Mesenteric fat pad (tissue), 1 donor: ENCODE results near the gene PDLIM7. TPM values are rescaled to one million over a fixed set of nuclear protein-coding genes. Genes with fewer than 3 reads are reported as not detected.

Experiments
- DNase-seq: peaks from one replicate; pipeline ENCODE4 v3.0.0-alpha.2; 2020; ENCODE audit warnings: low spot score
- total RNA-seq: library from RNA; stranded (reverse); fragmentation: NEBNext Ultra II Directional; extraction: Animal tissue kit (Norgen Biotek cat#: 25700); gene quantifications from one replicate; pipeline ENCODE4 v1.2.1, GENCODE V29; 2021
- donor health status: DM: yes; HTN: yes; CAD: no.

The PDLIM7 gene
- total RNA-seq, 1 donor from 2014 or later, result 58.8 TPM

- DNase-seq, result no peak
Observed at GRCh38 chr5:177475563-177476427, 21.6 kb downstream of the PDLIM7 start.

- no peak for DNase-seq
Observed at GRCh38 chr5:177474846-177475562, 22.4 kb downstream of the PDLIM7 start.

GRCh38 chr5:177474002-177474476 is 23.4 kb downstream of the PDLIM7 start:
- no peak for DNase-seq

- no peak for DNase-seq
Observed at GRCh38 chr5:177473443-177474001, 23.9 kb downstream of the PDLIM7 start, which contains the start of gene DBN1. DBN1 (minus strand) TSS chr5:177473634; CDS start chr5:177473521, 113 bp downstream.

- DNase-seq, result no peak
Observed at GRCh38 chr5:177472460-177473442, 24.7 kb downstream of the PDLIM7 start.

GRCh38 chr5:177471610-177472356 is 25.6 kb downstream of the PDLIM7 start:
- DNase-seq, result no peak

GRCh38 chr5:177470759-177471536 is 26.5 kb downstream of the PDLIM7 start:
- no peak for DNase-seq

- no peak for DNase-seq
Observed at GRCh38 chr5:177469750-177470525, 27.5 kb downstream of the PDLIM7 start.

GRCh38 chr5:177468685-177469628 is 28.4 kb downstream of the PDLIM7 start:
- DNase-seq, result no peak

- DNase-seq, result no peak
Observed at GRCh38 chr5:177468329-177468684, 29.1 kb downstream of the PDLIM7 start.

GRCh38 chr5:177467436-177467835 is 30.0 kb downstream of the PDLIM7 start:
- DNase-seq, result no peak

- no peak for DNase-seq
Observed at GRCh38 chr5:177466861-177467260, 30.5 kb downstream of the PDLIM7 start.

- no peak for DNase-seq
Observed at GRCh38 chr5:177465044-177465443, 32.4 kb downstream of the PDLIM7 start.

GRCh38 chr5:177462021-177462670 is 35.3 kb downstream of the PDLIM7 start:
- no peak for DNase-seq

GRCh38 chr5:177459819-177460628 is 37.4 kb downstream of the PDLIM7 start:
- DNase-seq, result no peak

- DNase-seq, result no peak
Observed at GRCh38 chr5:177459357-177459756, 38.0 kb downstream of the PDLIM7 start.
